GM23338 (cell line): ENCODE results near the gene DELE1. TPM values are rescaled to one million over a fixed set of nuclear protein-coding genes. Genes with fewer than 3 reads are reported as not detected.

Experiments used
- ATAC-seq: fragments of 200-7000 bp; cut with Tn5 transposase; 3 replicates; pipeline ENCODE4 v1.9.1; 2020
- DNase-seq: peaks from one replicate; pipeline ENCODE4 v3.0.0-alpha.2; 2015; ENCODE audit warnings: low spot score
- H2AFZ ChIP-seq: fragments of 200-600 bp; sonication (generic); 2 replicates; pipeline ENCODE4 v1.8.0; 2016; ENCODE audit warnings: antibody characterized with exemption, mild to moderate bottlenecking, moderate library complexity
- H3F3A ChIP-seq: fragments of 200-600 bp; sonication (generic); replicated peaks from 2 replicates; pipeline ENCODE4 v1.8.0; 2017; ENCODE audit warnings: antibody characterized with exemption, mixed run types, low read depth
- H3K27ac ChIP-seq: fragments of 200-600 bp; sonication (generic); 2 replicates; pipeline ENCODE4 v1.6.1; 2016; ENCODE audit warnings: low read depth
- H3K27me3 ChIP-seq: fragments of 200-600 bp; sonication (generic); 2 replicates; pipeline ENCODE4 v1.8.0; 2016; ENCODE audit warnings: mild to moderate bottlenecking, mixed run types, moderate library complexity; ENCODE audit not compliant: insufficient read depth
- H3K36me3 ChIP-seq: fragments of 200-600 bp; sonication (generic); 2 replicates; pipeline ENCODE4 v1.8.0; 2016; ENCODE audit warnings: mild to moderate bottlenecking; ENCODE audit not compliant: insufficient read depth
- H3K4me1 ChIP-seq: fragments of 200-600 bp; sonication (generic); 2 replicates; pipeline ENCODE4 v1.8.0; 2016; ENCODE audit warnings: mild to moderate bottlenecking, moderate library complexity; ENCODE audit not compliant: insufficient read depth
- H3K4me2 ChIP-seq: fragments of 200-600 bp; sonication (generic); 2 replicates; pipeline ENCODE4 v1.7.1; 2017; ENCODE audit warnings: mixed run types
- H3K4me3 ChIP-seq: fragments of 200-600 bp; sonication (generic); 2 replicates; pipeline ENCODE4 v1.6.1; 2016; ENCODE audit warnings: mixed run types
- H3K79me2 ChIP-seq: fragments of 200-600 bp; sonication (generic); replicated peaks from 2 replicates; pipeline ENCODE4 v1.8.0; 2017; ENCODE audit warnings: mild to moderate bottlenecking; ENCODE audit not compliant: insufficient read depth
- H3K9me2 ChIP-seq: fragments of 200-600 bp; sonication (generic); 2 replicates; pipeline ENCODE4 v1.8.0; 2017; ENCODE audit not compliant: insufficient read depth
- H4K20me1 ChIP-seq: fragments of 200-600 bp; sonication (generic); replicated peaks from 2 replicates; pipeline ENCODE4 v1.8.0; 2017; ENCODE audit warnings: mild to moderate bottlenecking; ENCODE audit not compliant: insufficient read depth
- H3K27ac Mint-ChIP-seq: 2 replicates; pipeline ENCODE4 v1.8.0; 2020; ENCODE audit warnings: inconsistent platforms, mild to moderate bottlenecking, moderate library complexity, mixed read lengths
- H3K27me3 Mint-ChIP-seq: 3 replicates; pipeline ENCODE4 v1.8.0; 2022; ENCODE audit warnings: low read depth, mild to moderate bottlenecking, moderate library complexity, mixed read lengths, inconsistent platforms; ENCODE audit not compliant: insufficient read depth, poor library complexity
- H3K36me3 Mint-ChIP-seq: 3 replicates; pipeline ENCODE4 v1.8.0; 2021; ENCODE audit warnings: low read depth, mild to moderate bottlenecking, inconsistent platforms, moderate library complexity, mixed read lengths
- H3K4me1 Mint-ChIP-seq: 3 replicates; pipeline ENCODE4 v1.8.0; 2020; ENCODE audit warnings: mild to moderate bottlenecking, inconsistent platforms, mixed read lengths
- H3K4me3 Mint-ChIP-seq: 3 replicates; pipeline ENCODE4 v1.8.0; 2021; ENCODE audit warnings: moderate library complexity, mild to moderate bottlenecking, inconsistent platforms, mixed read lengths
- H3K9me3 Mint-ChIP-seq: 3 replicates; pipeline ENCODE4 v1.8.0; 2020; ENCODE audit warnings: moderate library complexity, mild to moderate bottlenecking, inconsistent platforms, mixed read lengths
- CREB1 ChIP-seq: fragments of 250-450 bp; sonication (Bioruptor Pico); IDR thresholded peaks from 2 replicates; pipeline ENCODE4 v1.5.0; 2020; ENCODE audit warnings: low read depth, mild to moderate bottlenecking, moderate library complexity
- EZH2 ChIP-seq: fragments of 200-600 bp; sonication (generic); IDR thresholded peaks from one replicate; pipeline ENCODE4 v1.8.0; 2017; ENCODE audit warnings: antibody characterized with exemption, mild to moderate bottlenecking, low read depth; ENCODE audit not compliant: unreplicated experiment
- EZH2phosphoT487 ChIP-seq: fragments of 200-600 bp; sonication (generic); IDR thresholded peaks from one replicate; pipeline ENCODE4 v1.8.1; 2018; ENCODE audit warnings: antibody characterized with exemption; ENCODE audit not compliant: unreplicated experiment
- JUNB ChIP-seq: IDR thresholded peaks from one replicate; pipeline ENCODE4 v1.6.1; 2016; ENCODE audit warnings: antibody characterized with exemption; ENCODE audit not compliant: unreplicated experiment
- NANOG ChIP-seq: IDR thresholded peaks from 2 replicates; pipeline ENCODE4 v1.6.1; 2016; ENCODE audit warnings: antibody characterized with exemption, borderline replicate concordance
- POLR2AphosphoS5 ChIP-seq: IDR thresholded peaks from 2 replicates; pipeline ENCODE4 v1.6.1; 2016; ENCODE audit warnings: antibody characterized with exemption, low read depth
- REST ChIP-seq: IDR thresholded peaks from one replicate; pipeline ENCODE4 v1.6.1; 2018; ENCODE audit warnings: antibody characterized with exemption; ENCODE audit not compliant: unreplicated experiment
- ZNF114 ChIP-seq: fragments of 250-450 bp; sonication (Bioruptor Pico); IDR thresholded peaks from 2 replicates; pipeline ENCODE4 v1.5.0; 2020; ENCODE audit warnings: mild to moderate bottlenecking, moderate library complexity
- polyA plus RNA-seq: library from polyadenylated mRNA; unstranded; fragments of >200 nt; fragmentation: Nextera tagmentation; extraction: Ambion mirVana; gene quantifications from 2 replicates; pipeline ENCODE4 v1.2.1, GENCODE V29; 2016
- total RNA-seq: library from RNA; depleted of rRNA; stranded (reverse); fragments of >200 nt; shearing (Covaris generic); gene quantifications from 2 replicates; pipeline ENCODE4 v1.2.3, GENCODE V29; 2014

The DELE1 gene
- total and polyA plus RNA-seq, 2 experiments from 2014 or later, result 26.9 to 62.2 TPM

GRCh38 chr5:141875022-141875740 lies 48.5 kb upstream of the DELE1 start (continued):
- TF ChIP-seq JUNB (no peak), EZH2phosphoT487 (no peak), ZNF114 (CRISPR knock-in tag) (no peak), CREB1 (CRISPR knock-in tag) (no peak), NANOG (no peak), REST (no peak)

- Mint-ChIP-seq H3K4me1 (peaks cover 59% of the 10 kb centered on the region), H3K9me3 (no peaks in the 10 kb centered on the region), H3K4me3 (peak overlapping the region; percentile 96), H3K36me3 (peaks cover 17% of the 10 kb centered on the region), H3K27ac (peak overlapping the region; percentile 93), H3K27me3 (peaks cover 25% of the 10 kb centered on the region)
- peak; percentile 22 for ATAC-seq
- Histone ChIP-seq H3K36me3 (no peaks in the 10 kb centered on the region), H3K27me3 (no peaks in the 10 kb centered on the region), H4K20me1 (peaks cover 16% of the 10 kb centered on the region; the same call in 1 of the 2 replicates), H3K4me3 (peak overlapping the region; percentile 98), H3K27ac (peak overlapping the region; percentile 98), H3F3A (peaks cover 22% of the 10 kb centered on the region), H3K9me2 (no peaks in the 10 kb centered on the region), H2AFZ (no peak overlapping the region), H3K4me2 (peak overlapping the region; percentile 97), H3K79me2 (peaks cover 66% of the 10 kb centered on the region), H3K4me1 (peaks cover 59% of the 10 kb centered on the region)
- DNase-seq, result peak; percentile 82
- no peak for TF ChIP-seq EZH2
- peak; percentile 24 for TF ChIP-seq POLR2AphosphoS5
- no peak for TF ChIP-seq JUNB
These were observed 47.7 kb upstream of the DELE1 start for GRCh38 chr5:141875795-141876627.
